Activated gamma-delta T cell treated with Interleukin-2 at 50 U/mL for 16 hours (primary cell): ENCODE results near the gene NSD1.
"Not testable (repeated sequence)": the region's sequence is repeated elsewhere in the genome, so short reads cannot be mapped to it uniquely, and the experiment has no call there.

ENCODE experiments used
- DNase-seq: peaks from one replicate; pipeline ENCODE4 v3.0.0-alpha.2; 2020

Gene NSD1

GRCh38 chr5:177177847-177178437 is 44.4 kb downstream of the NSD1 start:
- DNase-seq, result not testable (repeated sequence)

GRCh38 chr5:177178733-177179304 is 45.2 kb downstream of the NSD1 start:
- DNase-seq, result no peak

GRCh38 chr5:177179431-177179830 is 45.9 kb downstream of the NSD1 start:
- no peak for DNase-seq

- DNase-seq, result no peak
Observed at GRCh38 chr5:177183142-177183541, 49.6 kb downstream of the NSD1 start.

- no peak for DNase-seq
Observed at GRCh38 chr5:177183766-177184360, 50.3 kb downstream of the NSD1 start.

GRCh38 chr5:177185993-177186392 is 52.4 kb downstream of the NSD1 start:
- DNase-seq, result no peak

- DNase-seq, result no peak
Observed at GRCh38 chr5:177186645-177187044, 53.1 kb downstream of the NSD1 start.

- no peak for DNase-seq
Observed at GRCh38 chr5:177188775-177189174, 55.2 kb downstream of the NSD1 start.

- no peak for DNase-seq
Observed at GRCh38 chr5:177189416-177189815, 55.8 kb downstream of the NSD1 start.

- DNase-seq, result no peak
Observed at GRCh38 chr5:177189965-177190364, 56.4 kb downstream of the NSD1 start.

GRCh38 chr5:177194268-177194667 is 60.7 kb downstream of the NSD1 start:
- DNase-seq, result no peak

GRCh38 chr5:177195307-177195952 is 61.9 kb downstream of the NSD1 start:
- no peak for DNase-seq

- DNase-seq, result no peak
Observed at GRCh38 chr5:177198738-177199137, 65.2 kb downstream of the NSD1 start.

- no peak for DNase-seq
Observed at GRCh38 chr5:177204281-177204680, 70.7 kb downstream of the NSD1 start.

- DNase-seq, result no peak
Observed at GRCh38 chr5:177209610-177210009, 76.0 kb downstream of the NSD1 start.

- no peak for DNase-seq
Observed at GRCh38 chr5:177212242-177212641, 78.7 kb downstream of the NSD1 start.

- DNase-seq, result no peak
Observed at GRCh38 chr5:177220576-177220975, 87.0 kb downstream of the NSD1 start.

- no peak for DNase-seq
Observed at GRCh38 chr5:177222269-177222668, 88.7 kb downstream of the NSD1 start.

GRCh38 chr5:177225798-177226197 is 92.2 kb downstream of the NSD1 start:
- DNase-seq, result no peak

- DNase-seq, result no peak
Observed at GRCh38 chr5:177226860-177227259, 93.3 kb downstream of the NSD1 start.

- no peak for DNase-seq
Observed at GRCh38 chr5:177228751-177229150, 95.2 kb downstream of the NSD1 start.

- DNase-seq, result no peak
Observed at GRCh38 chr5:177230660-177231059, 97.1 kb downstream of the NSD1 start.

- DNase-seq, result no peak
Observed at GRCh38 chr5:177231479-177232250, 98.1 kb downstream of the NSD1 start.
